SK-N-SH (cell line): ENCODE results near the gene PHPT1. TPM values are rescaled to one million over a fixed set of nuclear protein-coding genes. Genes with fewer than 3 reads are reported as not detected.

Experiments
- CTCF ChIA-PET: fragments of 300-600, 350-600 bp; formaldehyde crosslinking; extraction: SDS; loops from one replicate; lab custom pipeline; 2021; lab: Yijun Ruan, JAX
- POLR2A ChIA-PET: fragments of 350-600 bp; sonication (Branson Sonifier 250); formaldehyde crosslinking; extraction: SDS; loops from one replicate; lab custom pipeline; 2020; ENCODE audit warnings: antibody characterized with exemption, inconsistent platforms; lab: Yijun Ruan, JAX
- DNase-seq: peaks from one replicate; pipeline ENCODE4 v3.0.0; 2012
- H2AFZ ChIP-seq: fragments of 200-600 bp; sonication (generic); 2 replicates; pipeline ENCODE4 v1.8.1; 2016; ENCODE audit warnings: antibody characterized with exemption, mild to moderate bottlenecking, low read depth
- H3F3A ChIP-seq: fragments of 200-600 bp; sonication (generic); replicated peaks from 2 replicates; pipeline ENCODE3; 2016; ENCODE audit warnings: antibody characterized with exemption, mild to moderate bottlenecking; ENCODE audit not compliant: insufficient read depth
- H3K27ac ChIP-seq, 2 experiments: fragments of 200-500 bp in 1 of 2; fragments of 200-600 bp in 1 of 2; sonication (Bioruptor generic) in 1 of 2; sonication (generic), shearing (Covaris generic) in 1 of 2; 2 replicates each; pipeline versions ENCODE4 v1.5.1 to v1.6.1; 2014 to 2016; ENCODE audit warnings: low read depth in 2 of 2, inconsistent platforms in 1 of 2, low read length in 1 of 2, mild to moderate bottlenecking in 1 of 2, mixed read lengths in 1 of 2
- H3K27me3 ChIP-seq: fragments of 200-600 bp; sonication (generic), shearing (Covaris generic); 2 replicates; pipeline ENCODE4 v1.6.1; 2016; ENCODE audit warnings: mixed run types; ENCODE audit not compliant: insufficient read depth
- H3K36me3 ChIP-seq, 2 experiments: fragments of 200-500 bp in 1 of 2; fragments of 200-600 bp in 1 of 2; sonication (Bioruptor generic) in 1 of 2; sonication (generic) in 1 of 2; replicated peaks in 1 of 2; 2 replicates each; pipeline versions ENCODE3 to v1.5.1; 2014 to 2016; ENCODE audit warnings: low read length in 1 of 2, mild to moderate bottlenecking in 1 of 2; ENCODE audit not compliant: insufficient read depth in 2 of 2, control insufficient read depth in 1 of 2
- H3K4me1 ChIP-seq, 2 experiments: fragments of 200-500 bp in 1 of 2; fragments of 200-600 bp in 1 of 2; sonication (Bioruptor generic) in 1 of 2; sonication (generic), shearing (Covaris generic) in 1 of 2; 2 replicates each; pipeline versions ENCODE4 v1.5.1 to v1.6.1; 2014 to 2016; ENCODE audit warnings: low read depth in 1 of 2, low read length in 1 of 2, mixed run types in 1 of 2; ENCODE audit not compliant: insufficient read depth in 2 of 2, control insufficient read depth in 1 of 2
- H3K4me2 ChIP-seq: fragments of 200-600 bp; sonication (generic), shearing (Covaris generic); 2 replicates; pipeline ENCODE4 v1.6.1; 2017; ENCODE audit warnings: mixed run types
- H3K4me3 ChIP-seq, 2 experiments: fragments of 200-500 bp in 1 of 2; fragments of 200-600 bp in 1 of 2; sonication (Bioruptor generic) in 1 of 2; sonication (generic), shearing (Covaris generic) in 1 of 2; 2 replicates each; pipeline versions ENCODE4 v1.5.1 to v1.8.1; 2014 to 2016; ENCODE audit warnings: low read depth in 2 of 2, inconsistent platforms in 1 of 2, low read length in 1 of 2, mild to moderate bottlenecking in 1 of 2, mixed read lengths in 1 of 2, moderate library complexity in 1 of 2
- H3K79me2 ChIP-seq: fragments of 200-600 bp; sonication (generic); 2 replicates; pipeline ENCODE4 v1.8.1; 2017; ENCODE audit warnings: mild to moderate bottlenecking; ENCODE audit not compliant: insufficient read depth
- H3K9ac ChIP-seq: fragments of 200-600 bp; sonication (generic); 2 replicates; pipeline ENCODE4 v1.6.1; 2017; ENCODE audit warnings: mixed run types
- H3K9me2 ChIP-seq: fragments of 200-600 bp; sonication (generic); 2 replicates; pipeline ENCODE4 v1.6.1; 2017; ENCODE audit warnings: mixed run types
- H3K9me3 ChIP-seq: fragments of 200-600 bp; sonication (generic); 2 replicates; pipeline ENCODE4 v1.6.1; 2017; ENCODE audit warnings: mixed run types, mild to moderate bottlenecking, moderate library complexity
- H4K20me1 ChIP-seq: fragments of 200-600 bp; sonication (generic); 2 replicates; pipeline ENCODE4 v1.6.1; 2017; ENCODE audit warnings: mild to moderate bottlenecking, mixed run types; ENCODE audit not compliant: insufficient read depth
- CHD2 ChIP-seq: fragments of 150-350 bp; IDR thresholded peaks from 2 replicates; pipeline ENCODE4 v1.6.1; 2018; ENCODE audit warnings: low read length; ENCODE audit not compliant: partially characterized antibody
- CTCF ChIP-seq: fragments of 200-600 bp; sonication (generic); IDR thresholded peaks from 2 replicates; pipeline ENCODE4 v1.6.1; 2017; ENCODE audit warnings: antibody characterized with exemption, mild to moderate bottlenecking, moderate library complexity
- ELF1 ChIP-seq: IDR thresholded peaks from 2 replicates; pipeline ENCODE4 v1.4.0; 2012
- EP300 ChIP-seq, 2 experiments: IDR thresholded peaks; 2 replicates each; pipeline versions ENCODE4 v1.4.0 to v1.6.1; 2012; ENCODE audit warnings: borderline replicate concordance in 1 of 2, low read depth in 1 of 2, low read length in 1 of 2
- EZH2phosphoT487 ChIP-seq: fragments of 200-600 bp; sonication (generic); IDR thresholded peaks from 2 replicates; pipeline ENCODE4 v1.6.1; 2017; ENCODE audit warnings: low read depth, mixed run types, mild to moderate bottlenecking, antibody characterized with exemption, moderate library complexity, borderline replicate concordance
- GATA2 ChIP-seq: sonication (generic); formaldehyde crosslinking; IDR thresholded peaks from 2 replicates; pipeline ENCODE4 v1.5.0; 2020; ENCODE audit warnings: mild to moderate bottlenecking, missing genetic modification reagents
- JUND ChIP-seq: IDR thresholded peaks from 2 replicates; pipeline ENCODE4 v1.4.0; 2012
- NFIC ChIP-seq: IDR thresholded peaks from 2 replicates; pipeline ENCODE4 v1.4.0; 2012; ENCODE audit warnings: borderline replicate concordance
- POLR2AphosphoS5 ChIP-seq: IDR thresholded peaks from 2 replicates; pipeline ENCODE4 v1.6.1; 2012; ENCODE audit warnings: low read depth, low read length
- RAD21 ChIP-seq: IDR thresholded peaks from 2 replicates; pipeline ENCODE4 v1.6.1; 2012; ENCODE audit warnings: mild to moderate bottlenecking, low read length
- RCOR1 ChIP-seq: fragments of 150-350 bp; IDR thresholded peaks from 2 replicates; pipeline ENCODE4 v1.6.1; 2017; ENCODE audit warnings: antibody characterized with exemption, low read length
- SMC3 ChIP-seq: IDR thresholded peaks from 2 replicates; pipeline ENCODE4 v1.6.1; 2012; ENCODE audit warnings: low read depth, low read length, improper control_type of control experiment
- TAF1 ChIP-seq: IDR thresholded peaks from 2 replicates; pipeline ENCODE4 v1.6.1; 2012; ENCODE audit warnings: low read depth, mild to moderate bottlenecking, low read length, moderate library complexity, borderline replicate concordance
- YY1 ChIP-seq: IDR thresholded peaks from 2 replicates; pipeline ENCODE4 v1.4.0; 2012; ENCODE audit warnings: low read depth, mild to moderate bottlenecking
- WGBS: methylation state at CpG from one replicate; pipeline ENCODE4 v1.1.6; 2017; ENCODE audit warnings: low lambda C conversion rate; 5-methylcytosine and 5-hydroxymethylcytosine counted together
- polyA plus RNA-seq, 3 experiments: library from polyadenylated mRNA; depleted of rRNA; stranded (reverse); fragments of >200 nt; gene quantifications; 2 replicates each; pipeline ENCODE4 v1.2.3, GENCODE V29; 2012
- TF ChIP-seq, protein P1 (sequence below): IDR thresholded peaks from 2 replicates; pipeline ENCODE4 v1.4.0; 2012; ENCODE audit warnings: low read depth, borderline replicate concordance
- TF ChIP-seq, protein P2 (sequence below): IDR thresholded peaks from 2 replicates; pipeline ENCODE4 v1.4.0; 2012; ENCODE audit warnings: low read depth, borderline replicate concordance

PHPT1 gene
- polyA plus RNA-seq, 1 of the 3 experiments (the other 2 are of a cell fraction) = 517 TPM

DNA sequence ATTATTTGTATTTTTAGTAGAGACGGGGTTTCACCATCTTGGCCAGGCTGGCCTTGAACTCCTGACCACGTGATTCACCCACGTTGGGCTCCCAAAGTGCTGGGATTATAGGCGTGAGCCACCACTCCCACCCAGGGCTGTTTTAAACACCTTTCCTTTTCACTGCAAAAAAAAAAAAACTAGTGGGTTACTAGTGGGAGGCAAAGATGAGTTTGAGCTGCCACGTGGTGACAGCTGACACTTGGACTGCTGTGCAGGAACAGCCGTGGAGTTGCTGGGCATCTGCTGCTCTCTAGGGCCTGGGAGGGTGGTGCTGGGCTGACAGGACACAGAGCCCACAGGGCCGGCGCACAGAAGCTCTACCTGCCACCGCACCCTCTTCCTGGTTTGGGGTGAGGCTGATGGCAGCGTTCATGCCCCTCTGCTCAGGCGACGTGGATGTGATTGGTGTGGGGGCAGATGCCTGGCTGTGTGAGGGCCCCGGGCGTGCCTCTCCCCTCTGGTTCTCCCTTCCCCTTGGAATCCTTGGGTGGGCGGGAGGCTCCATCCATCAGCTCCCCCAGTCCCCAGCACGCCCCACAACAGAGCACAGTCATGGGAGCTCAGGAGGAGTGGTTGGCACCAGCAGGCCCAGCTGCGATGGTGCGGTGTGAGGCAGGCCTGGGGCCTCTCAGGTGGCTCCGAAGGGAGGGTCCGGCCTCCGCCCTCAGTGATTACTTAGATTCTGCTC lies 24.5 kb upstream of the PHPT1 start:
- H4K20me1 ChIP-seq = peaks cover 16% of the 10 kb centered on the region; the same call in 1 of the 2 replicates

More for the DNA sequence above, 24.5 kb upstream of the PHPT1 start:
- Histone ChIP-seq H3K9ac (no peak overlapping the region), H3K79me2 (peaks cover 16% of the 10 kb centered on the region; the same call in 1 of the 2 replicates), H3K9me2 (no peaks in the 10 kb centered on the region), H3K4me2 (no peak overlapping the region), H3K4me1 (no peaks in the 10 kb centered on the region), H3K36me3 (peaks cover 7 to 55% of the 10 kb centered on the region in 2 experiments), H3K27ac (no peak overlapping the region), H2AFZ (no peak overlapping the region), H3K4me3 (no peak overlapping the region), H3F3A (no peaks in the 10 kb centered on the region), H3K27me3 (no peaks in the 10 kb centered on the region), H3K9me3 (no peaks in the 10 kb centered on the region)
- ChIA-PET CTCF (interaction anchor here (0.6 to 3.2 kb wide), 5 partner anchors 9 to 205 kb away, joined by 3 to 17 read pairs (median 3); partner anchors contain the start of gene AJM1), POLR2A (no interaction called here)
- 87% methylated on average over 7 of the region's 21 CpGs for WGBS
- TF ChIP-seq RCOR1 (no peak), SMC3 (no peak), POLR2AphosphoS5 (no peak), EZH2phosphoT487 (no peak), ELF1 (no peak), JUND (no peak), NFIC (no peak), TAF1 (no peak), CTCF (no peak), GATA2 (CRISPR knock-in tag) (no peak), RAD21 (no peak), YY1 (no peak), CHD2 (no peak), EP300 (IDR thresholded peaks at IDR 0.05; ENCODE audit: borderline replicate concordance in 1 of 2, low read depth in 1 of 2, low read length in 1 of 2) (no peak)
- TF ChIP-seq, protein P1, sequence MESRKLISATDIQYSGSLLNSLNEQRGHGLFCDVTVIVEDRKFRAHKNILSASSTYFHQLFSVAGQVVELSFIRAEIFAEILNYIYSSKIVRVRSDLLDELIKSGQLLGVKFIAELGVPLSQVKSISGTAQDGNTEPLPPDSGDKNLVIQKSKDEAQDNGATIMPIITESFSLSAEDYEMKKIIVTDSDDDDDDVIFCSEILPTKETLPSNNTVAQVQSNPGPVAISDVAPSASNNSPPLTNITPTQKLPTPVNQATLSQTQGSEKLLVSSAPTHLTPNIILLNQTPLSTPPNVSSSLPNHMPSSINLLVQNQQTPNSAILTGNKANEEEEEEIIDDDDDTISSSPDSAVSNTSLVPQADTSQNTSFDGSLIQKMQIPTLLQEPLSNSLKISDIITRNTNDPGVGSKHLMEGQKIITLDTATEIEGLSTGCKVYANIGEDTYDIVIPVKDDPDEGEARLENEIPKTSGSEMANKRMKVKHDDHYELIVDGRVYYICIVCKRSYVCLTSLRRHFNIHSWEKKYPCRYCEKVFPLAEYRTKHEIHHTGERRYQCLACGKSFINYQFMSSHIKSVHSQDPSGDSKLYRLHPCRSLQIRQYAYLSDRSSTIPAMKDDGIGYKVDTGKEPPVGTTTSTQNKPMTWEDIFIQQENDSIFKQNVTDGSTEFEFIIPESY = no peak
- TF ChIP-seq, protein P2, sequence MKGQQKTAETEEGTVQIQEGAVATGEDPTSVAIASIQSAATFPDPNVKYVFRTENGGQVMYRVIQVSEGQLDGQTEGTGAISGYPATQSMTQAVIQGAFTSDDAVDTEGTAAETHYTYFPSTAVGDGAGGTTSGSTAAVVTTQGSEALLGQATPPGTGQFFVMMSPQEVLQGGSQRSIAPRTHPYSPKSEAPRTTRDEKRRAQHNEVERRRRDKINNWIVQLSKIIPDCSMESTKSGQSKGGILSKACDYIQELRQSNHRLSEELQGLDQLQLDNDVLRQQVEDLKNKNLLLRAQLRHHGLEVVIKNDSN = no peak
- DNase-seq = no peak
